Esophagus squamous epithelium (tissue), 5 donors: ENCODE data around the gene CRADD. TPM values are rescaled to one million over a fixed set of nuclear protein-coding genes. Genes with fewer than 3 reads are reported as not detected.

ENCODE experiments used
- DNase-seq: peaks from one replicate; lab custom pipeline; 2025; lab: John Stamatoyannopoulos, UW
- H3K27ac ChIP-seq, 4 donors: fragments of 200-600 bp; sonication (generic); one replicate each; pipeline ENCODE4 v1.5.1; 2016 to 2019; ENCODE audit warnings: mild to moderate bottlenecking in 1 of 4
- H3K27me3 ChIP-seq, 4 donors: fragments of 200-600 bp; sonication (generic); 1 replicate in 3 of 4; 2 replicates in 1 of 4; pipeline versions ENCODE4 v1.5.1 to v1.6.0; 2017 to 2021; ENCODE audit warnings: antibody characterized with exemption in 1 of 4
- H3K36me3 ChIP-seq, 3 donors: fragments of 200-600 bp; sonication (generic); one replicate each; pipeline ENCODE4 v1.5.1; 2016 to 2019
- H3K4me1 ChIP-seq, 3 donors: fragments of 200-600 bp; sonication (generic); one replicate each; pipeline ENCODE4 v1.5.1; 2017 to 2019
- H3K4me3 ChIP-seq, 4 donors: fragments of 200-600 bp; sonication (generic); 1 replicate in 3 of 4; 2 replicates in 1 of 4; pipeline ENCODE4 v1.5.1; 2016 to 2019; ENCODE audit warnings: mild to moderate bottlenecking in 2 of 4, moderate library complexity in 1 of 4
- H3K9me3 ChIP-seq, 3 donors: fragments of 200-600 bp; sonication (generic); one replicate each; pipeline ENCODE4 v1.5.1; 2016 to 2019
- POLR2A ChIP-seq, 4 donors: fragments of 450-650 bp; IDR thresholded peaks; one replicate each; pipeline ENCODE4 v1.6.1; 2017; ENCODE audit warnings: antibody characterized with exemption in 4 of 4, mild to moderate bottlenecking in 4 of 4, moderate library complexity in 3 of 4
- WGBS, 2 donors: methylation state at CpG; one replicate each; pipeline ENCODE4 v1.1.5; 2018; 5-methylcytosine and 5-hydroxymethylcytosine counted together
- intact Hi-C: fragments of 100-400 bp; cut with DNase I; formaldehyde crosslinking; loops from one replicate; pipeline ENCODE4 v1.15.0; 2022
- total RNA-seq, 4 donors: library from RNA; depleted of rRNA; stranded (reverse); fragments of >200 nt; gene quantifications; one replicate each; pipeline ENCODE4 v1.1.0, GENCODE V29; 2016
- TF ChIP-seq, protein P1 (sequence below), 6 experiments: fragments of 450-650 bp in 4 of 6; fragments of 200-600 bp in 2 of 6; sonication (generic) in 2 of 6; IDR thresholded peaks; one replicate each; pipeline ENCODE4 v1.5.1; 2016 to 2019; ENCODE audit warnings: antibody characterized with exemption in 6 of 6, mild to moderate bottlenecking in 4 of 6, moderate library complexity in 4 of 6
- donor health status: DM: yes; HTN: yes; CAD: no.

CRADD gene
- total RNA-seq, 4 donors from 2014 or later: 20.2 to 22.9 (median 21.7) TPM

DNA sequence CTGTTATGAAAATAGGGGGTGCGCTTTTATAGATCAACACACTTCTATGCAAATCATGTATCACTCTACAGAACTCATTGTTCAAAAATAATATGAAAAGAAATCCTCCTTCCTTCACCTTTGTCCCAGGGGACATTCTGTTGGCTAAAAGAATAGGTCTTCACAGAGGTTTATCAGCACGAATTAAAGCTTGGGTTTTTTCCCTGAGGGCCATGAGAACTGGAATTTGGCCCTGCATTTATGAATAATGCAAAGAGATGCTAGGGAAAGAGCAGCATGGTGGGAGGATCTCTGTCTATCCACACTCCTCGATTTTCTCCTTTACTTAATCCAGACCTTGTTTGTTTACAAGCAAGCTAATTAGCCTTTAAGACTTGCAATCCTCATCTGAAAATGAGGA is 16.2 kb upstream of the CRADD start:
- WGBS, 2 donors: 47 to 54% methylated on average over 3 of the region's 3 CpGs
- Histone ChIP-seq H3K27ac (no peak overlapping the region), H3K4me3 (no peak overlapping the region), H3K36me3 (no peaks in the 10 kb centered on the region), H3K9me3 (no peaks in the 10 kb centered on the region), H3K4me1 (peaks cover 0 to 10% (median 0%) of the 10 kb centered on the region in 3 donors), H3K27me3 (no peaks in the 10 kb centered on the region)
- no peak for DNase-seq
- intact Hi-C loops: no loop called here
- no peak for TF ChIP-seq POLR2A (IDR thresholded peaks at IDR 0.05)
- TF ChIP-seq, protein P1, sequence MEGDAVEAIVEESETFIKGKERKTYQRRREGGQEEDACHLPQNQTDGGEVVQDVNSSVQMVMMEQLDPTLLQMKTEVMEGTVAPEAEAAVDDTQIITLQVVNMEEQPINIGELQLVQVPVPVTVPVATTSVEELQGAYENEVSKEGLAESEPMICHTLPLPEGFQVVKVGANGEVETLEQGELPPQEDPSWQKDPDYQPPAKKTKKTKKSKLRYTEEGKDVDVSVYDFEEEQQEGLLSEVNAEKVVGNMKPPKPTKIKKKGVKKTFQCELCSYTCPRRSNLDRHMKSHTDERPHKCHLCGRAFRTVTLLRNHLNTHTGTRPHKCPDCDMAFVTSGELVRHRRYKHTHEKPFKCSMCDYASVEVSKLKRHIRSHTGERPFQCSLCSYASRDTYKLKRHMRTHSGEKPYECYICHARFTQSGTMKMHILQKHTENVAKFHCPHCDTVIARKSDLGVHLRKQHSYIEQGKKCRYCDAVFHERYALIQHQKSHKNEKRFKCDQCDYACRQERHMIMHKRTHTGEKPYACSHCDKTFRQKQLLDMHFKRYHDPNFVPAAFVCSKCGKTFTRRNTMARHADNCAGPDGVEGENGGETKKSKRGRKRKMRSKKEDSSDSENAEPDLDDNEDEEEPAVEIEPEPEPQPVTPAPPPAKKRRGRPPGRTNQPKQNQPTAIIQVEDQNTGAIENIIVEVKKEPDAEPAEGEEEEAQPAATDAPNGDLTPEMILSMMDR (IDR thresholded peaks at IDR 0.05): no peak

DNA sequence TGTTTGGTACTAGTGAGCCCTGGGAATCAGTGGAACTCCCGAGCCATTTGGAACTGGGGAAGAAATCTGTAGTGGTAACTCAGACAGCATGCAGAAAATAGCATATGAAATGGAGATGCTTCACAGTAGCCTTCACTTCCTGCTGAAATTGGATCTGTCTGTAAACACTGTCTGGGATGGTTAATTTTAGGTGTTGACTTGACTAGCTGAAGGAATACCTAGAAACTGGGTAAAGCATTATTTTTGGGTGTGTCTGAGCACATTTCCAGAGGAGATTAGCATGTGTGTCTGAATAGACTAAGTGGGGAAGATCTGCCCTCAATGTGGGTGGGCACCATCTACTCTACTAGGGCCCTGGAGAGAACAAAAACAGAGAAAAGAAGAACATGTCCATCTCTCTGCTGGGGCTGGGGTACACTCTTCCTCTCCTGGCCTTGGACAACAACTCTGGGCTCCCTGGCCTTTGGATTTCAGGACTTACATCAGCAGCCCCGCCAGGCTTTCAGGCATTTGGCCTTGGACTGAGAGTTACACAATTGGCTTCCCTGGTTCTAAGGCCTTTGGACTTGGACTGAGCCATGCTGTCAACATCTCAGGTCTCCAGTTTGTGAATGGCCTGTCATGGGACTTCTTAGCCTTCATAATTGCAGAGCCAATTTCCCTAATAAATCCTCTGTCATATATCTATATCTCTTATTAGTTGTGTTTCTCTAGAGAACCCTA is 14.0 kb upstream of the CRADD start:
- Histone ChIP-seq H3K4me3 (no peak overlapping the region), H3K4me1 (peaks cover 0 to 10% (median 0%) of the 10 kb centered on the region in 3 donors), H3K27me3 (no peaks in the 10 kb centered on the region), H3K36me3 (no peaks in the 10 kb centered on the region), H3K27ac (no peak overlapping the region), H3K9me3 (no peaks in the 10 kb centered on the region)
- intact Hi-C loops: no loop called here
- no peak for DNase-seq
- TF ChIP-seq POLR2A (IDR thresholded peaks at IDR 0.05): no peak
- TF ChIP-seq, protein P1 (IDR thresholded peaks at IDR 0.05): no peak
- WGBS, 2 donors: 51 to 82% methylated on average over 2 of the region's 2 CpGs

DNA sequence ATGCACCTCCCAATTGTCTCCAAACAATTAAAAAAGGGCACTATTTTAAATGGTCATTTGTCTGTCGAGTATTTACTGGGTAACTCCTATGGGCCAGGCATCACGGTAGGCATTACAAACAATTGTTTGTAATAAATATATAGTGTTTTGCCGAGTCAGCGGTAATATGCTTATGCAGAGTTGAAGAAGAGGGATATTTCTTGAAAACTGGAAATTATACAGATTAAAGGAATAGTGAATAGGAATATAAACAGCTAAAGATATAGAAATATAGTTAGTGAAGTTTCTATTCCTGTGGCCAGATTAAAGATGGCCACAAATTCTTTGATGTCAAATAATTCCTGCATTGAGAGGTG is 13.5 kb upstream of the CRADD start:
- no peak for TF ChIP-seq POLR2A (IDR thresholded peaks at IDR 0.05)
- Histone ChIP-seq H3K27me3 (no peaks in the 10 kb centered on the region), H3K4me3 (no peak overlapping the region), H3K9me3 (no peaks in the 10 kb centered on the region), H3K4me1 (peaks cover 0 to 10% (median 0%) of the 10 kb centered on the region in 3 donors), H3K36me3 (no peaks in the 10 kb centered on the region), H3K27ac (no peak overlapping the region)
- WGBS, 2 donors: 88 to 91% methylated on average over 4 of the region's 4 CpGs
- DNase-seq: no peak
- intact Hi-C loops: no loop called here

DNA sequence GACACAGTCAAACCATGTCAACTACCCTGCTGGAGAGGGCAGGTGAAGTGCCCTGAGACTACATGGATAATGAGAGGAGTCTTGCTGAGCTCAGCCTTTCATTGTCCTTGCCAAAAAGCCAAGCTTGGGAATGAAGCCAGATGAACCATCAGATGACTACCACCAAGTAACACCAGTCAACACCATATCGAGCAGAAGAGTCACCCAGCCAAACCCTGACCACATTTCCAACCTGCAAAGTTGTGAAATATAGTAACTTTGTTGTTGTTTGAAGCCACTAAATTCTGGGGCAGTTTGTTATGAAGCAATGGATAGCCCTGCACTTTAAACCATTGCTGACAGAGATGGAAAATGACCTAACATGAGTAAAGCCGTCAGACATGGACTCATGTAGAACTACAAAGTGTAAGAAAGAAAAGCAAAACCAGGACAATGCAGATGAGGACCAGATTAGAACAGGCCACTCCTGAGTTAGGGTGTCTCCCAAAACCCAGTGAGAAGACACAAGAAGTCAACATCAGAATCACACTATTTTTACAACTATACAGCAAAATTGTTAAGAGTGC is 12.5 kb upstream of the CRADD start:
- 69 to 76% methylated on average over 1 to 2 of the region's 2 CpGs for WGBS, 2 donors
- H3K9me3 ChIP-seq: no peaks in the 10 kb centered on the region

DNA sequence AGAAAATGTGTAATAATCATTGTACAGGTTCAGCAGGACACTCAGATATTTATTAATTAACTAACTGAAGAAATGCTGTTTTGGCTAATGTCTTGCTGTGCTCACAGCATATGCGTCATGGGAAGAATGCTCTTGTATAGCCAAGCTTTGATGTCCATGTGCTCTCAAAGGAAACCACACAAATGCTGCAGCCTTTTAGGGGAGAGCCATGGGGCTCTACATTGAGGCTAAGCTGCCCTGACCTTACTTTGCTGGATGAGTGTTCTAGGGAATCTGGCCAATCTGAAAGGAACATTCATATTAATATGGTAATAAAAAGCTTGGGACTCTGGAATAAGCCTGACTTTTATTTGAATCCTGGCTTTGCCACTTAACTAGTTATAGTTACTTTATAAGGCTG is 9.5 kb upstream of the CRADD start:
- Histone ChIP-seq H3K36me3 (no peaks in the 10 kb centered on the region), H3K4me3 (no peak overlapping the region), H3K4me1 (peaks cover 0 to 10% (median 0%) of the 10 kb centered on the region in 3 donors), H3K27me3 (no peaks in the 10 kb centered on the region), H3K9me3 (no peaks in the 10 kb centered on the region), H3K27ac (no peak overlapping the region)
- 75 to 93% methylated on average over 1 of the region's 1 CpG for WGBS, 2 donors
- intact Hi-C loops: no loop called here
- no peak for DNase-seq
- TF ChIP-seq, protein P1 (IDR thresholded peaks at IDR 0.05): no peak
- TF ChIP-seq POLR2A (IDR thresholded peaks at IDR 0.05): no peak

More for the DNA sequence above, 12.5 kb upstream of the CRADD start:
- H3K36me3 ChIP-seq: no peaks in the 10 kb centered on the region
- peaks cover 0 to 10% (median 0%) of the 10 kb centered on the region in 3 donors for H3K4me1 ChIP-seq
- no peak overlapping the region for H3K4me3 ChIP-seq
- H3K27ac ChIP-seq: peak overlapping the region in 1 of 4 donors; percentile 10
- TF ChIP-seq POLR2A (IDR thresholded peaks at IDR 0.05): no peak
- TF ChIP-seq, protein P1 (IDR thresholded peaks at IDR 0.05): no peak
- intact Hi-C loops: no loop called here
- H3K27me3 ChIP-seq: no peaks in the 10 kb centered on the region
- no peak for DNase-seq
